Mesothelial cell of epicardium (in vitro differentiated cells): ENCODE data around the gene KLK14. TPM values are rescaled to one million over a fixed set of nuclear protein-coding genes. Genes with fewer than 3 reads are reported as not detected.

Experiments used
- DNase-seq, 2 experiments: peaks; one replicate each; pipeline ENCODE4 v3.0.0; 2021; ENCODE audit warnings: low spot score in 2 of 2; ENCODE audit not compliant: unreplicated experiment in 2 of 2
- H3K27ac Mint-ChIP-seq: 2 replicates; pipeline ENCODE4 v1.8.0; 2021; ENCODE audit warnings: mixed read lengths
- H3K27me3 Mint-ChIP-seq: 2 replicates; pipeline ENCODE4 v1.8.0; 2021; ENCODE audit warnings: low read depth, mixed read lengths
- H3K36me3 Mint-ChIP-seq: 2 replicates; pipeline ENCODE4 v1.8.0; 2021; ENCODE audit warnings: mixed read lengths
- H3K4me1 Mint-ChIP-seq: 2 replicates; pipeline ENCODE4 v1.8.0; 2021; ENCODE audit warnings: mixed read lengths
- H3K4me3 Mint-ChIP-seq: 2 replicates; pipeline ENCODE4 v1.8.0; 2021; ENCODE audit warnings: mild to moderate bottlenecking, moderate library complexity, mixed read lengths
- H3K9me3 Mint-ChIP-seq: 2 replicates; pipeline ENCODE4 v1.8.0; 2021; ENCODE audit warnings: mixed read lengths
- total RNA-seq: library from RNA; stranded (reverse); gene quantifications from 3 replicates; pipeline ENCODE4 v1.2.1, GENCODE V29; 2021
- TF ChIP-seq, protein P1 (sequence below): fragments of 200-600 bp; sonication (generic); IDR thresholded peaks from one replicate; pipeline ENCODE4 v1.5.0; 2021; ENCODE audit warnings: antibody characterized with exemption; ENCODE audit not compliant: unreplicated experiment

Gene KLK14
- total RNA-seq, 1 donor from 2014 or later = 0.45 TPM

DNA sequence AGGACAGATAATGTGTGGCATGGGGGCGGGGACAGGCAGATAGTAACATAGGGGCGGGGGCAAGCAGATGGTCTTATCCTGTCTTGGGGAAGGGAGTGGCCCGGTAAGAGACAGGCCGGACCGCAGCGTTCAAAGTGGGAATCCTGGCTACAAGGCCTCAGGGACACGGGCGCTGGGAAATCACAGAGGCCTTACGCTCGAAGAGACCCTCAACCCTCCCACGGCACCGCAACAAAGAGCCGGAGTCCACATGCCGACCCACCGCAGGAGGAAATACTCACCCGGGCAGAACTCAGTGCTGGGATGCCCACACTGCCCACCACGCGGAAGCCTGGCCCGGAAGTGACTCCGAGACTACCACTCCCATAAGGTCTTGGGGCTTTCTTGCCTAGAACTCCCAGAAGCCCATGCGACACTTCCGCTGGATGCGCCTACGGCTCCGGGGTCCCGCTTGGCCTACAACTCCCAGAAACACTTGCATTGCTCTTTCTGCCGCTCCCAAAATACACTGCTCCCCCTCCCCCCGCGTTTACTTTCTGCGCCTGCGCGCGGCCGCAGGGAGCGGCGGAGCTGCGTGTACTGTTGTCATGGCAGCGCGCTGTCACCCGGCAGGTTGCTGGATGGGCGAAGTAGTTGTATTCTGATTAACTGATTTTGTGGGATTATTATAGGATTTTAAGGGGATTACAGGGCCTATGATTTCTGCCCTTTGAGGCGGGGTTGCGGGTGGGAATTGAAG, 25.5 kb upstream of the KLK14 start, which contains the start of gene CTU1:
CTU1 (minus strand) TSS at position 344 of the 739 bp plus-strand sequence. CDS start 3,840 bp downstream, outside the sequence.
- H3K27me3 Mint-ChIP-seq = peaks cover 6% of the 10 kb centered on the region

DNA sequence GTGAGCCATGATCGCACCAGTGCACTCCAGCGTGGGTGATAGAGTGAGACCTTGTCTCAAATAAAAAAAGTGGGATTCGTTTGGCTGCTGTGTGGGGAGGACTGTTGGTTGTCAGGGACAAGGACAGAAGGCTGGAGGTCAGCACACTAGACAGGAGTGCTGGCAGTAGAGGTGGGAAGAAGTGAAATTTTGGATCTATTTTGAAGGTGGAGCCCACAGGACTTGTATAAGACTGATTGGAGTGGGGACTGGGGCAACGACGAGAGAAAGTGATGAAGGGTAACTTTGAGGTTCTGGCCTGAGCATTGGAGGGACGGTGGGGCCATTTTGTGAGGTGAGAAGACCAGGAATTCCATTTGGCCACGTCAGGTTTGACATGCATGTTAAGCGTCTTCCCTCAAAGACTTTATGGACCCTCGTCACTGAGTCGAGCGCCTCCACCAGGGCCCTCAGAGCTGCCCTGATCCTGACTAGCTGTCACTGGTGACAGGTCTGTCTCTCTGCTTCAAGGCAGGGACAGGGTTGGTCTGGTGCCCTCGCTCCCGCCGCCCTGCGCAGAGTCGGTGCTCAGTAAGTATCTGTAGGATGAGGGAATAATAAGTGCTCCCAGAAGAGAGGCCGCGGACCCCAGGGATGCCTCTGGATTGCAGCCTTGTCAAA, 24.8 kb upstream of the KLK14 start:
- TF ChIP-seq, protein P1, sequence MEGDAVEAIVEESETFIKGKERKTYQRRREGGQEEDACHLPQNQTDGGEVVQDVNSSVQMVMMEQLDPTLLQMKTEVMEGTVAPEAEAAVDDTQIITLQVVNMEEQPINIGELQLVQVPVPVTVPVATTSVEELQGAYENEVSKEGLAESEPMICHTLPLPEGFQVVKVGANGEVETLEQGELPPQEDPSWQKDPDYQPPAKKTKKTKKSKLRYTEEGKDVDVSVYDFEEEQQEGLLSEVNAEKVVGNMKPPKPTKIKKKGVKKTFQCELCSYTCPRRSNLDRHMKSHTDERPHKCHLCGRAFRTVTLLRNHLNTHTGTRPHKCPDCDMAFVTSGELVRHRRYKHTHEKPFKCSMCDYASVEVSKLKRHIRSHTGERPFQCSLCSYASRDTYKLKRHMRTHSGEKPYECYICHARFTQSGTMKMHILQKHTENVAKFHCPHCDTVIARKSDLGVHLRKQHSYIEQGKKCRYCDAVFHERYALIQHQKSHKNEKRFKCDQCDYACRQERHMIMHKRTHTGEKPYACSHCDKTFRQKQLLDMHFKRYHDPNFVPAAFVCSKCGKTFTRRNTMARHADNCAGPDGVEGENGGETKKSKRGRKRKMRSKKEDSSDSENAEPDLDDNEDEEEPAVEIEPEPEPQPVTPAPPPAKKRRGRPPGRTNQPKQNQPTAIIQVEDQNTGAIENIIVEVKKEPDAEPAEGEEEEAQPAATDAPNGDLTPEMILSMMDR = no peak
- H3K4me3 Mint-ChIP-seq = peak overlapping the region; percentile 89
- peaks cover 6% of the 10 kb centered on the region for H3K27me3 Mint-ChIP-seq
- peak overlapping the region; percentile 94 for H3K27ac Mint-ChIP-seq
- no peak for DNase-seq
- no peaks in the 10 kb centered on the region for H3K9me3 Mint-ChIP-seq
- H3K4me1 Mint-ChIP-seq = peaks cover 15% of the 10 kb centered on the region
- H3K36me3 Mint-ChIP-seq = peaks cover 8% of the 10 kb centered on the region

More for the DNA sequence above, 25.5 kb upstream of the KLK14 start, which contains the start of gene CTU1:
- H3K9me3 Mint-ChIP-seq = no peaks in the 10 kb centered on the region
- TF ChIP-seq, protein P1 = no peak
- H3K36me3 Mint-ChIP-seq = peaks cover 6% of the 10 kb centered on the region
- H3K4me1 Mint-ChIP-seq = peaks cover 15% of the 10 kb centered on the region
- peak; percentile 95 to 98 for DNase-seq
- peak within 1 kb of the TSS; percentile 94 for H3K27ac Mint-ChIP-seq
- peak within 1 kb of the TSS; percentile 89 for H3K4me3 Mint-ChIP-seq

DNA sequence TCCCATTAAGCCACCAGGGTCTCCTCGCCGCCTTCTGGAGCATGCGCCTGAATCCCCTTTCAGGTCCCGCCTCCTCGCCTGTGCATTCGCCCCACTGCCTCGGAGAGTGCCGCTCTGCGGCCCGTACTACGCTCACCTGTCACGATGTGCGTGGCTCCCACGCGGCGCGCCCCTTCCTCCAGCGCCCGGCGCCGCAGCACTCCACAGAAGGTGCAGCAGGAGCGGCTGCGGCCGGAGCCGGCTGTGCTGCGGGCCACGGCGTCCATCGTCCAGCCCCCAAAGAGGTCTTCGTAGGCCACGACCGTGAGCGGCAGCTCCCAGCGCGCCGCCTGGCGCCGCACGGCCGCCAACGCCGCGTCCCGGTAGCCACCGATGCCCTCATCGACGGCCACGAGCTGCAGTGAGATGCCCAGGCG, 21.2 kb upstream of the KLK14 start:
- DNase-seq = no peak
- Mint-ChIP-seq H3K36me3 (peaks cover 12% of the 10 kb centered on the region), H3K27me3 (no peaks in the 10 kb centered on the region), H3K4me3 (no peak overlapping the region), H3K27ac (no peak overlapping the region), H3K4me1 (peaks cover 15% of the 10 kb centered on the region), H3K9me3 (no peaks in the 10 kb centered on the region)
- TF ChIP-seq, protein P1 = no peak

DNA sequence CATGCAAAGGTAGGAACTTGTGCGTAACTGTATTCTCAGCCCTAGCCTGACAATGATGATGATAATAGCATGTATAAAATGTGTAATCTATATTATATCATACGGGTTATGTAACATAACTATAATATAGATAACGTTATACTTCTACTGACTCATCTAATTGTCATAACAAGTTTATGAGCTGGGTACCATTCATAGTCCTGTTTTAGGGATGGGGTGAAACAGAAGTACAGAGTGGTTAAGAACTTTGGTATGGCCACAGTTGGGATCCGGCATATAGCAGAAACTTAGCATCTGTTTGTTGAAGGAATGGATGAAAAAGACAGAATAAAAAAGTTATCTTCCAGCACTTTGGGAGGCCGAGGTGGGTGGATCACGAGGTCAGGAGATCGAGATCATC, 20.3 kb upstream of the KLK14 start:
- peaks cover 11% of the 10 kb centered on the region for H3K4me1 Mint-ChIP-seq
- no peak overlapping the region for H3K27ac Mint-ChIP-seq
- H3K4me3 Mint-ChIP-seq = no peak overlapping the region
- H3K27me3 Mint-ChIP-seq = no peaks in the 10 kb centered on the region
- no peaks in the 10 kb centered on the region for H3K9me3 Mint-ChIP-seq
- DNase-seq = no peak
- H3K36me3 Mint-ChIP-seq = peaks cover 12% of the 10 kb centered on the region
- TF ChIP-seq, protein P1 = no peak

DNA sequence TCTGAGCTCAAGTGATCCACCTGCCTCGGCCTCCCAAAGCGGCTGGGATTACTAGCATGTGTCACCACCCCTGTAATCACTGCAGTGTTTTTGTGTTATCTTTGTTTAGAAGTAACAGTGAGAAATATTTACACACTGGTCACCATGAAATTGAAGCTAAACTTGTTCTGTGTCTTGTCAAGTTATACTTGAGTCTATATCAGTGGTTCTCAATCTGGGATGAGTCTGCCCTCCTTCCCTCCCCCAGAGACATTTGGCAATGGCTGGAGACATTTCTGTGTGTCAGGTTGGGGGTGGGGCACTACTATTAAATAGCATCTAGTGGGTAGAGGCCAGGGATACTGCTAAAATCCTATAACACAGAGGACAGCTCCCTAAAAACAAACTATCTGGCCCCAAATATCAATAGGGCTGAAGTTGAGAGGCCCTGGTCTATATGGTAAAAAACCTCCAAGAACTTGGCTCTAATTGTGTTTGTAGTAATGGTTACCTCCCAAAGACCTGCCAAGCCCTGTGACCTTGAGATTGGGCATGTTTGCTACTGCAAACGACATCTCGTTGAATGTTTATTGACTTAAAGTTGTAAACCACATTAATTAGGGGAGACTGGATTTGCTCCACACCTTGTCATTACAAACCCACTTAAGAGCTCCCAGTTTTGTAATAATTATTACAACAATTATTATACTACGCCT, 18.6 kb upstream of the KLK14 start:
- Mint-ChIP-seq H3K4me3 (no peak overlapping the region), H3K27ac (peak overlapping the region; percentile 66), H3K27me3 (no peaks in the 10 kb centered on the region), H3K9me3 (no peaks in the 10 kb centered on the region), H3K4me1 (no peaks in the 10 kb centered on the region), H3K36me3 (peaks cover 12% of the 10 kb centered on the region)
- DNase-seq = no peak
- TF ChIP-seq, protein P1 = no peak
